Measurements from ENCODE around the gene TRPC4AP. TPM values are rescaled to one million over a fixed set of nuclear protein-coding genes. Genes with fewer than 3 reads are reported as not detected.
A peak's percentile ranks its signal among the peaks of the same experiment; 100 is the strongest.

TRPC4AP gene
- total RNA-seq, 4 donors from 2014 or later = 63.4 to 101 (median 76.4) TPM

- Histone ChIP-seq H3K27me3 (peaks cover 0 to 17% of the 10 kb centered on the region in 2 donors), H3K27ac (peak overlapping the region in 1 of 4 donors; percentile 42), H3K4me3 (no peak overlapping the region), H3K9me3 (no peaks in the 10 kb centered on the region), H3K4me1 (peaks cover 0 to 38% (median 0%) of the 10 kb centered on the region in 4 donors), H3K36me3 (peaks cover 0 to 25% (median 0%) of the 10 kb centered on the region in 3 donors)
- no peak for DNase-seq (ENCODE audit: low spot score in 2 of 2)
- TF ChIP-seq POLR2A (IDR thresholded peaks at IDR 0.05) = no peak
- TF ChIP-seq EP300 (IDR thresholded peaks at IDR 0.05) = no peak
- WGBS, 2 donors = 65 to 75% methylated on average over 20 of the region's 24 CpGs
These were observed 106.0 kb downstream of the TRPC4AP start for GRCh38 chr20:34986311-34987287.

- H3K9me3 ChIP-seq = no peaks in the 10 kb centered on the region
- TF ChIP-seq POLR2A (IDR thresholded peaks at IDR 0.05) = no peak
- TF ChIP-seq CTCF (IDR thresholded peaks at IDR 0.05) = no peak
- TF ChIP-seq EP300 (IDR thresholded peaks at IDR 0.05) = no peak
- no peak overlapping the region for H3K4me3 ChIP-seq
- DNase-seq (ENCODE audit: low spot score in 2 of 2) = no peak
- 72 to 78% methylated on average over 25 of the region's 25 CpGs for WGBS, 2 donors
- peaks cover 0 to 38% (median 0%) of the 10 kb centered on the region in 4 donors for H3K4me1 ChIP-seq
- peaks cover 0 to 17% of the 10 kb centered on the region in 2 donors for H3K27me3 ChIP-seq
- peaks cover 0 to 15% (median 0%) of the 10 kb centered on the region in 3 donors for H3K36me3 ChIP-seq
- no peak overlapping the region for H3K27ac ChIP-seq
These were observed 106.9 kb downstream of the TRPC4AP start for GRCh38 chr20:34985461-34986310.

- H3K4me1 ChIP-seq = peaks cover 0 to 38% (median 0%) of the 10 kb centered on the region in 4 donors
- H3K36me3 ChIP-seq = peaks cover 0 to 7% (median 0%) of the 10 kb centered on the region in 3 donors
- H3K27me3 ChIP-seq = peaks cover 0 to 19% of the 10 kb centered on the region in 2 donors
- no peaks in the 10 kb centered on the region for H3K9me3 ChIP-seq
- H3K4me3 ChIP-seq = no peak overlapping the region
- no peak overlapping the region for H3K27ac ChIP-seq
- WGBS, 2 donors = 70 to 75% methylated on average over 8 to 18 of the region's 18 CpGs
- no peak for TF ChIP-seq POLR2A (IDR thresholded peaks at IDR 0.05)
- TF ChIP-seq CTCF (IDR thresholded peaks at IDR 0.05) = no peak
- TF ChIP-seq EP300 (IDR thresholded peaks at IDR 0.05) = no peak
- no peak for DNase-seq (ENCODE audit: low spot score in 2 of 2)
These were observed 107.8 kb downstream of the TRPC4AP start for GRCh38 chr20:34984756-34985261.

- peaks cover 0 to under 1% (median 0%) of the 10 kb centered on the region in 3 donors for H3K36me3 ChIP-seq
- 18 to 24% methylated on average over 10 to 14 of the region's 14 CpGs for whole genome bisulfite sequencing, 2 donors
- H3K27ac ChIP-seq = no peak overlapping the region
- peaks cover 0 to 38% (median 0%) of the 10 kb centered on the region in 4 donors for H3K4me1 ChIP-seq
- peaks cover 0 to 21% of the 10 kb centered on the region in 2 donors for H3K27me3 ChIP-seq
- H3K9me3 ChIP-seq = no peaks in the 10 kb centered on the region
- DNase-seq (ENCODE audit: low spot score in 2 of 2) = no peak
- H3K4me3 ChIP-seq = no peak overlapping the region
- TF ChIP-seq EP300 (IDR thresholded peaks at IDR 0.05) = no peak
- TF ChIP-seq POLR2A (IDR thresholded peaks at IDR 0.05) = no peak
- TF ChIP-seq CTCF (IDR thresholded peaks at IDR 0.05) = no peak
These were observed 108.4 kb downstream of the TRPC4AP start for GRCh38 chr20:34983995-34984735.

All from tibial nerve (tissue), 4 donors.